CD4-positive, alpha-beta T cell treated with Interleukin-4 for 4 hours (primary cell): ENCODE data around the gene KDM2A.

ENCODE experiments used
- DNase-seq: peaks from one replicate; pipeline ENCODE4 v3.0.0-alpha.2; 2020

KDM2A gene

GRCh38 chr11:67275606-67276409 lies 156.7 kb downstream of the KDM2A start:
- no peak for DNase-seq

GRCh38 chr11:67276781-67277230 lies 157.7 kb downstream of the KDM2A start:
- DNase-seq = peak; percentile 42

GRCh38 chr11:67277231-67277961 lies 158.3 kb downstream of the KDM2A start:
- peak; percentile 94 for DNase-seq

- DNase-seq = no peak
These were observed 159.3 kb downstream of the KDM2A start for GRCh38 chr11:67278135-67278938.

GRCh38 chr11:67278939-67279588 lies 160.0 kb downstream of the KDM2A start:
- no peak for DNase-seq

GRCh38 chr11:67279589-67280340 lies 160.7 kb downstream of the KDM2A start:
- DNase-seq = no peak

- DNase-seq = no peak
These were observed 161.3 kb downstream of the KDM2A start for GRCh38 chr11:67280341-67280787.

- no peak for DNase-seq
These were observed 161.9 kb downstream of the KDM2A start for GRCh38 chr11:67280788-67281551.

GRCh38 chr11:67281552-67282150 lies 162.6 kb downstream of the KDM2A start:
- no peak for DNase-seq

- no peak for DNase-seq
These were observed 163.3 kb downstream of the KDM2A start for GRCh38 chr11:67282155-67282875.

GRCh38 chr11:67282876-67283371 lies 163.9 kb downstream of the KDM2A start:
- no peak for DNase-seq

GRCh38 chr11:67283481-67283963 lies 164.5 kb downstream of the KDM2A start:
- DNase-seq = no peak

GRCh38 chr11:67284811-67285540 lies 165.9 kb downstream of the KDM2A start:
- DNase-seq = no peak

GRCh38 chr11:67285541-67286498 lies 166.8 kb downstream of the KDM2A start:
- DNase-seq = peak; percentile 56

- DNase-seq = no peak
These were observed 167.7 kb downstream of the KDM2A start for GRCh38 chr11:67286621-67287333.

- no peak for DNase-seq
These were observed 168.5 kb downstream of the KDM2A start for GRCh38 chr11:67287355-67288197.
